ENCODE results near the gene INTS3. TPM values are rescaled to one million over a fixed set of nuclear protein-coding genes. Genes with fewer than 3 reads are reported as not detected.

Gene INTS3, protein sequence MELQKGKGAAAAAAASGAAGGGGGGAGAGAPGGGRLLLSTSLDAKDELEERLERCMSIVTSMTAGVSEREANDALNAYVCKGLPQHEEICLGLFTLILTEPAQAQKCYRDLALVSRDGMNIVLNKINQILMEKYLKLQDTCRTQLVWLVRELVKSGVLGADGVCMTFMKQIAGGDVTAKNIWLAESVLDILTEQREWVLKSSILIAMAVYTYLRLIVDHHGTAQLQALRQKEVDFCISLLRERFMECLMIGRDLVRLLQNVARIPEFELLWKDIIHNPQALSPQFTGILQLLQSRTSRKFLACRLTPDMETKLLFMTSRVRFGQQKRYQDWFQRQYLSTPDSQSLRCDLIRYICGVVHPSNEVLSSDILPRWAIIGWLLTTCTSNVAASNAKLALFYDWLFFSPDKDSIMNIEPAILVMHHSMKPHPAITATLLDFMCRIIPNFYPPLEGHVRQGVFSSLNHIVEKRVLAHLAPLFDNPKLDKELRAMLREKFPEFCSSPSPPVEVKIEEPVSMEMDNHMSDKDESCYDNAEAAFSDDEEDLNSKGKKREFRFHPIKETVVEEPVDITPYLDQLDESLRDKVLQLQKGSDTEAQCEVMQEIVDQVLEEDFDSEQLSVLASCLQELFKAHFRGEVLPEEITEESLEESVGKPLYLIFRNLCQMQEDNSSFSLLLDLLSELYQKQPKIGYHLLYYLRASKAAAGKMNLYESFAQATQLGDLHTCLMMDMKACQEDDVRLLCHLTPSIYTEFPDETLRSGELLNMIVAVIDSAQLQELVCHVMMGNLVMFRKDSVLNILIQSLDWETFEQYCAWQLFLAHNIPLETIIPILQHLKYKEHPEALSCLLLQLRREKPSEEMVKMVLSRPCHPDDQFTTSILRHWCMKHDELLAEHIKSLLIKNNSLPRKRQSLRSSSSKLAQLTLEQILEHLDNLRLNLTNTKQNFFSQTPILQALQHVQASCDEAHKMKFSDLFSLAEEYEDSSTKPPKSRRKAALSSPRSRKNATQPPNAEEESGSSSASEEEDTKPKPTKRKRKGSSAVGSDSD
- 57.0 and 57.3 TPM in 2 replicates for total RNA-seq

DNA sequence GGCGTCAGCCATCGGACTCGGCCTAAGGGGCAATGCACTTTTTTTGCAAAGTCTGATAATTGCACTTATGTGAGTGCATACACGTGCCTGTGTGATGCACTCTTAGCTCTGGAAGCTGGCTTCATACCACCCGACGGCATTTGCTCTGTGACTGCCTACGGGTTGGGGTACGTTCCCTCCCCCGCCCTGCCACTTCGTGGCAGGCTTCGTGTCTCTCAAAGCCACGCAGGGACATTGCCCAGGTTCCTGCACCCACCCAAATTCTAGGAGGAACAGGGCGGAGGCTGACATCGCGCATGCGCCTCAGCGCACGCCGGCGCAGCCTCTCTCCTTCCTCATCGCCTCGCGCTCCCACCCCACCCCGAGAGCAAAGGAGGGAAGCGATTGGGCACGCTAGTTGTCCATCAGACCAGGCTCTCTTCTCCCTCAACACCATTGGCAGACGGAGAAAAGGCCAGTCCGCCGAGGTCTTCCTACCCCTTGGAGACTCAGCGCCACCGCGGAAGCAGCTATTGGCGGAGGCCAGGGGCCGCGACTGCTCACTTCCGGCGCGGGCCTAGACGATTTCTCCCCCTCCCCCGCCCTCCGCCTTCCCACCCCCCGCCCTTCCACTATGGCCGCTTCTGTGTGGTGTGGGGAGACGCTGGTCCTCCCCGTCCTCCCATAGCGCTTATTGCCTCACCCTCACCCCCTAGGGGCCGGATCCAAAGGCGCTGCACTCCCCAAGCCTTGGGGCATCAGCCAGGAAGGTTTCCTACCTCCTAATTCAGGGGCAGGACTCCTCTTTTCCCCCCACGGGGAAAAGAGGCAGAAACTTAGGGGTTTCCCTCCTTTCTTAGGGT lies at the start of gene INTS3:
TSS of gene INTS3 (plus strand) at position 588 of the 842 bp plus-strand sequence. CDS start 585 bp downstream, outside the sequence.
- peak within 1 kb of the TSS; percentile 90 for H3K4me3 Mint-ChIP-seq
- H3K9me3 Mint-ChIP-seq, result no peaks in the 10 kb centered on the region
- peaks cover 8% of the 10 kb centered on the region for H3K36me3 Mint-ChIP-seq (ENCODE audit: low read depth)
- intact Hi-C loops (cut with micrococcal nuclease), result loop anchor here (1.0 to 10.0 kb wide), 9 partner anchors 21 to 497 kb away; partner anchors contain the start of genes CHTOP, CRTC2, JTB and SNAPIN
- no peaks in the 10 kb centered on the region for H3K27me3 Mint-ChIP-seq (ENCODE audit: insufficient read depth)
- peaks cover 35% of the 10 kb centered on the region for H3K4me1 Mint-ChIP-seq (ENCODE audit: low read depth)
- H3K27ac Mint-ChIP-seq, result peak within 1 kb of the TSS; percentile 91
- peak; percentile 99 for DNase-seq (ENCODE audit: low spot score)

DNA sequence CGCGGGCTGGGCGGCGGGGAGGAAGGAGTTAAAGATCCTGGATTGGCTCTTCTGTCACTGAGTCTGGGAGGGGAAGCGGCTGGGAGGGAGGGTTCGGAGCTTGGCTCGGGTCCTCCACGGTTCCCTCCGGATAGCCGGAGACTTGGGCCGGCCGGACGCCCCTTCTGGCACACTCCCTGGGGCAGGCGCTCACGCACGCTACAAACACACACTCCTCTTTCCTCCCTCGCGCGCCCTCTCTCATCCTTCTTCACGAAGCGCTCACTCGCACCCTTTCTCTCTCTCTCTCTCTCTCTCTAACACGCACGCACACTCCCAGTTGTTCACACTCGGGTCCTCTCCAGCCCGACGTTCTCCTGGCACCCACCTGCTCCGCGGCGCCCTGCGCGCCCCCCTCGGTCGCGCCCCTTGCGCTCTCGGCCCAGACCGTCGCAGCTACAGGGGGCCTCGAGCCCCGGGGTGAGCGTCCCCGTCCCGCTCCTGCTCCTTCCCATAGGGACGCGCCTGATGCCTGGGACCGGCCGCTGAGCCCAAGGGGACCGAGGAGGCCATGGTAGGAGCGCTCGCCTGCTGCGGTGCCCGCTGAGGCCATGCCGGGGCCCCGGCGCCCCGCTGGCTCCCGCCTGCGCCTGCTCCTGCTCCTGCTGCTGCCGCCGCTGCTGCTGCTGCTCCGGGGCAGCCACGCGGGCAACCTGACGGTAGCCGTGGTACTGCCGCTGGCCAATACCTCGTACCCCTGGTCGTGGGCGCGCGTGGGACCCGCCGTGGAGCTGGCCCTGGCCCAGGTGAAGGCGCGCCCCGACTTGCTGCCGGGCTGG lies 49.1 kb upstream of the INTS3 start, which contains the start of gene NPR1:
TSS of gene NPR1 (plus strand) at position 170 of the 818 bp plus-strand sequence. CDS start at position 591, 421 bp downstream.
- H3K27me3 Mint-ChIP-seq (ENCODE audit: insufficient read depth), result peaks cover 49% of the 10 kb centered on the region
- peaks cover 23% of the 10 kb centered on the region for H3K4me1 Mint-ChIP-seq (ENCODE audit: low read depth)
- DNase-seq (ENCODE audit: low spot score), result no peak
- no peak within 1 kb of the TSS for H3K27ac Mint-ChIP-seq
- H3K36me3 Mint-ChIP-seq (ENCODE audit: low read depth), result no peaks in the 10 kb centered on the region
- no peaks in the 10 kb centered on the region for H3K9me3 Mint-ChIP-seq
- intact Hi-C loops (cut with micrococcal nuclease), result loop anchor here (1.0 to 10.0 kb wide), 3 partner anchors 7 to 1646 kb away; partner anchors contain the start of genes RAB13 and RUSC1
- H3K4me3 Mint-ChIP-seq, result peak within 1 kb of the TSS; percentile 73

DNA sequence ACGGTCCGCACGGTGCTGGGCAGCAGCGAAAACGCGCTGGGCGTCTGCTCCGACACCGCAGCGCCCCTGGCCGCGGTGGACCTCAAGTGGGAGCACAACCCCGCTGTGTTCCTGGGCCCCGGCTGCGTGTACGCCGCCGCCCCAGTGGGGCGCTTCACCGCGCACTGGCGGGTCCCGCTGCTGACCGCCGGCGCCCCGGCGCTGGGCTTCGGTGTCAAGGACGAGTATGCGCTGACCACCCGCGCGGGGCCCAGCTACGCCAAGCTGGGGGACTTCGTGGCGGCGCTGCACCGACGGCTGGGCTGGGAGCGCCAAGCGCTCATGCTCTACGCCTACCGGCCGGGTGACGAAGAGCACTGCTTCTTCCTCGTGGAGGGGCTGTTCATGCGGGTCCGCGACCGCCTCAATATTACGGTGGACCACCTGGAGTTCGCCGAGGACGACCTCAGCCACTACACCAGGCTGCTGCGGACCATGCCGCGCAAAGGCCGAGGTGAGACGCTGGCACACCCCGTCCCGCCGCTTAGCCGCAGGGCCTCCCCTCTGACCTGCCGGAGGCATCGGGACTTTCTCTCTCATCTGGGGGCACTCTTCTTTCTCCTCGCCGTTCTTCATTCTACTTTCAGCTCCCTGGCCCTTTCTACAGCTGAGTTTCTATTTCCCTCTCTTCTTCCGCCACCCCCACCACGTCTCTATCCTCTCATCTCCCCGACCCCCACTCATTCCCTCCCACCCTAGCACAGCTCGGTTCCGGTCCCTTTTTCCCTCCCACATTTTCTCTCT lies 48.3 kb upstream of the INTS3 start:
- Mint-ChIP-seq H3K4me3 (peak overlapping the region; percentile 60), H3K36me3 (ENCODE audit: low read depth) (no peaks in the 10 kb centered on the region), H3K27ac (no peak overlapping the region), H3K27me3 (ENCODE audit: insufficient read depth) (peaks cover 51% of the 10 kb centered on the region), H3K9me3 (no peaks in the 10 kb centered on the region), H3K4me1 (ENCODE audit: low read depth) (peaks cover 23% of the 10 kb centered on the region)
- no peak for DNase-seq (ENCODE audit: low spot score)
- intact Hi-C loops (cut with micrococcal nuclease), result loop anchor here (1.0 to 10.0 kb wide), 3 partner anchors 8 to 1645 kb away; partner anchors contain the start of genes RAB13 and RUSC1

DNA sequence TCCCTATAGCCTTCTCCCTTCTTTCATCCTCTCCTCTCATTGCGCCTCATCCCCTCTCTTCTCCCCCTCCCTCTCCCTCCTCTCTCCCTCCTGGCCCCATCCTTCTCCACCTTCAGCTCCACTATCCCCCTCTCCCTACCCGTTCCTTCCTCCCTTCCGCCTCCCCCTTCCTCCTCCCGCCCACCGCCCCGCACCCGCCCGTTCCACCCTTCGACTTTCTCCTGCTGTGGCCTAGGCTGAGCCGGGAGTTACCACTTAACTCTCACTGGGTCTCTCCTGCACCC lies 47.8 kb upstream of the INTS3 start:
- H3K27me3 Mint-ChIP-seq (ENCODE audit: insufficient read depth), result peaks cover 51% of the 10 kb centered on the region
- H3K9me3 Mint-ChIP-seq, result no peaks in the 10 kb centered on the region

DNA sequence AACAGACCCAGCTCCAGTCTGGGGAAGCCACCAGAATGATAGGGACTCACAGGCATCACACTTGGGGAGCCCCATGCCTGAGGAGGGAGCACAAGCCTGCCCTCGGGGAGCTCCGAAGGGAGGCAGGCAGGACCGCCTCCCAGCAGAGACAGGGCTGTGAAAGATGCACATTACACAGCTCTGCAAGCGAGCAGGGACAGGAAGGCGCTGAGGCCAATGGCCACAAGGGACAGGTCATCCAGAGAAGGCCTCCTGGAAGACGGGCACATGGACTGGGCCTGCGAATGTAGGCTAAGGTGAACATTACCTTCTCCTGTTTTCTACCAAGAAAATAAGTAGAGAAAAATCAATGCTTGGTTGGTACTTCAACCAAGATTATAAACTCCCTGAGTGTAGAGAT lies 45.1 kb upstream of the INTS3 start:
- Mint-ChIP-seq H3K9me3 (no peaks in the 10 kb centered on the region), H3K27ac (no peak overlapping the region), H3K4me3 (no peak overlapping the region), H3K27me3 (ENCODE audit: insufficient read depth) (peaks cover 56% of the 10 kb centered on the region), H3K4me1 (ENCODE audit: low read depth) (peaks cover 19% of the 10 kb centered on the region), H3K36me3 (ENCODE audit: low read depth) (no peaks in the 10 kb centered on the region)
- no peak for DNase-seq (ENCODE audit: low spot score)
- intact Hi-C loops (cut with micrococcal nuclease), result no loop called here

More for the DNA sequence above, 47.8 kb upstream of the INTS3 start:
- Mint-ChIP-seq H3K4me3 (peak overlapping the region; percentile 61), H3K36me3 (ENCODE audit: low read depth) (no peaks in the 10 kb centered on the region), H3K4me1 (ENCODE audit: low read depth) (peaks cover 23% of the 10 kb centered on the region), H3K27ac (no peak overlapping the region)
- no peak for DNase-seq (ENCODE audit: low spot score)
- intact Hi-C loops (cut with micrococcal nuclease), result no loop called here

DNA sequence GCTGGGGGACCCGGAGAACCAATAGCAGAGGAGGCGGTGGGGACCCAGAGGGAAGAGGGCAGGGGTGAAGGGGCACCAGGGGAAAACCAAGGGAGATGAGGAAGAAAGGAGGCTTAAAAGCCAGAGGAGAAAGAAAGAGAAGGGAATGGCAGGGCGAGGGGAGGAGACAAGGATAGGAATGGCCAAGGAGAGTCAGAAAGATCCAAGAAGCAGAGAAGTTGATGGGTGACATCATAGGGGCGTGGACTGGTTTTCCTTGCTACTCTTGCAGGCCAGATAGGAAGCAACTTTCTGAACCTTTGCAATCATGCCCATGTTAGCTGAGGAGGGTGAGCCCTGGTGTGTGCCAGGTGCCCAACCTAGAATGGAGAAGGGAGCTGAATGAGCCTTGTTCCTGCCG lies 44.0 kb upstream of the INTS3 start:
- peaks cover 46% of the 10 kb centered on the region for H3K27me3 Mint-ChIP-seq (ENCODE audit: insufficient read depth)
- H3K27ac Mint-ChIP-seq, result no peak overlapping the region
- H3K9me3 Mint-ChIP-seq, result no peaks in the 10 kb centered on the region
- intact Hi-C loops (cut with micrococcal nuclease), result no loop called here
- no peaks in the 10 kb centered on the region for H3K36me3 Mint-ChIP-seq (ENCODE audit: low read depth)
- peaks cover 9% of the 10 kb centered on the region for H3K4me1 Mint-ChIP-seq (ENCODE audit: low read depth)
- no peak overlapping the region for H3K4me3 Mint-ChIP-seq
- DNase-seq (ENCODE audit: low spot score), result no peak

DNA sequence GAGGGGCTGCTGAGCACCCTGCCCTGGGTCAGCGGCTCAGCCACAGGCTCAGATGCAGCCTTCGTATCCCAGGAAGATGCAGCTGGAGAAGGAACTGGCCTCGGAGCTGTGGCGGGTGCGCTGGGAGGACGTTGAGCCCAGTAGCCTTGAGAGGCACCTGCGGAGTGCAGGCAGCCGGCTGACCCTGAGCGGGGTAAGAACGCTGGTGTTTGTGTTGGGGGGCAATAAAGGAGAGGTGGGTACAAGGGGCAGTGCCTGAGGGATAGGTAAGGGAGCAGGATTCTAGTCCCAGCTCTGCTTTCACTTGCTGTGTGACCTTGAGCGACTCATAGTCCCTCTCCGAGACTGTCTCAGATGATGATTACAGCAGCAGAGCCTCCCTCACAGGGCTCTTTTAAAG lies 43.0 kb upstream of the INTS3 start:
- H3K27ac Mint-ChIP-seq, result no peak overlapping the region
- DNase-seq (ENCODE audit: low spot score), result no peak
- no peak overlapping the region for H3K4me3 Mint-ChIP-seq
- H3K27me3 Mint-ChIP-seq (ENCODE audit: insufficient read depth), result peaks cover 44% of the 10 kb centered on the region
- H3K9me3 Mint-ChIP-seq, result no peaks in the 10 kb centered on the region
- intact Hi-C loops (cut with micrococcal nuclease), result no loop called here
- no peaks in the 10 kb centered on the region for H3K36me3 Mint-ChIP-seq (ENCODE audit: low read depth)
- peaks cover 5% of the 10 kb centered on the region for H3K4me1 Mint-ChIP-seq (ENCODE audit: low read depth)

DNA sequence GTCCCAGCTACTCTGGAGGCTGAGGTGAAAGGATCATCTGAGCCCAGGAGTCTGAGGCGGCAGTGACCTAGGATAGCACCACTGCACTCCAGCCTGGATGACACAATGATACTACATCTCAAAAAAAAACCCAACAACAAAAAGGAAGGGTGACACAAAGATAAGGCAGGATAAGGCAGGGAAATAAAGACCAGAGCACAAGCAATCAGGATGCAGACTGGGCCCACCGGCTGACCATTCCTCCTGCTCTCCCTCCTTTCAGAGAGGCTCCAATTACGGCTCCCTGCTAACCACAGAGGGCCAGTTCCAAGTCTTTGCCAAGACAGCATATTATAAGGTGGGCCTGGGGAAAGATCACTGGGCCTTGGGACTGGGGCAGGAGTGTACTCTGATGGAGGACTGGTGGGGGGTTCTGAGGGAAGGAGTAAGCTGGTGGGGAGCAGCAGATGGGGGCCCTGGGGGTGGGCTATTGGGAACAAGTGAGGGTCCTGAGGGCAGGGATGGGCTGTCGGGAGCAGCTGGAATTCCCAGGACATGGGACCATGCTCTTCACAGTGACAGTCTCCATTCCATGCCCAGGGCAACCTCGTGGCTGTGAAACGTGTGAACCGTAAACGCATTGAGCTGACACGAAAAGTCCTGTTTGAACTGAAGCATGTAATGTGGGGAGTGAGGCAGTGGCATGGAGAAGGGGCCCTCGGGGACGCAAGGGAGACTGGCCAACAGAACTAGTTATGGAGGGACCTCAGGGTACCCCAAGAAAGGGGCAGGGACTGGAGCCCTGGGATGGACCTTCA lies 42.1 kb upstream of the INTS3 start:
- intact Hi-C loops (cut with micrococcal nuclease), result no loop called here
- H3K9me3 Mint-ChIP-seq, result no peaks in the 10 kb centered on the region
- DNase-seq (ENCODE audit: low spot score), result no peak
- H3K4me3 Mint-ChIP-seq, result no peak overlapping the region
- H3K4me1 Mint-ChIP-seq (ENCODE audit: low read depth), result no peaks in the 10 kb centered on the region
- peaks cover 35% of the 10 kb centered on the region for H3K27me3 Mint-ChIP-seq (ENCODE audit: insufficient read depth)
- H3K36me3 Mint-ChIP-seq (ENCODE audit: low read depth), result no peaks in the 10 kb centered on the region
- no peak overlapping the region for H3K27ac Mint-ChIP-seq

DNA sequence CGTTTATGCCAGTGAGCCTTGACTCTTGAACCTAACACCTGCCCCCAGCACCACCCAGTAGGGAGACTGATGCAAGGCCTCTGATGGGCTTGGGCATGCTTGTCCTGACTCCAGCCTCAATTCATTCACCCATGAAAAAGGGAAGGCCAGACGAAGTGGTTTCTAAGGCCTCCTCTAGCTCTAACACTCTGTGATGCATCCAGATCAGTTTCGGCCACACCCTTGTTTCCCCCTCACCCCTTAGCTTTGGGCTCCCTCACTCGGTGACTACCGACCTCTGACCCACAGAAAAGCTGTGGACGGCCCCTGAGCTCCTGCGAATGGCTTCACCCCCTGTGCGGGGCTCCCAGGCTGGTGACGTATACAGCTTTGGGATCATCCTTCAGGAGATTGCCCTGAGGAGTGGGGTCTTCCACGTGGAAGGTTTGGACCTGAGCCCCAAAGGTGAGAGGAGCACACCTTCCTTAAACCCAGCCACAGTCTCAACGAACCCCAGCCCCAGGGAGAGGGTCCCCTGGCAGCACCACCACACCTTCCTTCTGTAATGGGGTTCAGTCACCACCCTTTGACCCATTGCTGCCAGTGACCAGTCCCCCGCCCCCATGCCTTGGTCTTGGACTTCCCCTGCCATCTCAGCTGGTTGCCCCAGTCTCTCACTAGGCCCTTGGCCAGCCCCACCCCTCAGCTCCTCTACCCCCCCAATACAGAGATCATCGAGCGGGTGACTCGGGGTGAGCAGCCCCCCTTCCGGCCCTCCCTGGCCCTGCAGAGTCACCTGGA lies 40.3 kb upstream of the INTS3 start:
- Mint-ChIP-seq H3K36me3 (ENCODE audit: low read depth) (no peaks in the 10 kb centered on the region), H3K4me3 (no peak overlapping the region), H3K9me3 (no peaks in the 10 kb centered on the region), H3K27ac (no peak overlapping the region), H3K4me1 (ENCODE audit: low read depth) (peaks cover 5% of the 10 kb centered on the region), H3K27me3 (ENCODE audit: insufficient read depth) (peaks cover 20% of the 10 kb centered on the region)
- no peak for DNase-seq (ENCODE audit: low spot score)
- intact Hi-C loops (cut with micrococcal nuclease), result no loop called here

DNA sequence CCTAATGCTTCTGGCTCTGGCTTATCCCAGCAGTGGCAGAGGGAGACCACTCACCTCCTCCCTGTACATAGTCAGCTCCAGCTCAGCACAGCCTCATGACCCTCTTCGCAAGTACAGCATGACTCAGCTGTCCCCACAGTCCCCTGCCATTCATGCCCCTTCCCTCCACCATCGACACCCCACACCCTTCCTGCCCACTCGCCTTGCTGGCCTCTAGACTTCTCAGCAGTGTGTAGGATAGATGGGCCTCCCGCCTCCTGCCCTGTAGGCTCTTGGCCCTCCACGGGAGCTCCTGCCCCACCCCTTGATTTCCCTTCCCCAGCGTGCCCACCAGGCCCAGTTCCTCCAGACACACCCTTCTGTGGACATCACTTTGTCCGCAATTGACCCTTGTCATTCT lies 39.6 kb upstream of the INTS3 start:
- no peak for DNase-seq (ENCODE audit: low spot score)
- Mint-ChIP-seq H3K27ac (no peak overlapping the region), H3K27me3 (ENCODE audit: insufficient read depth) (peaks cover 20% of the 10 kb centered on the region), H3K36me3 (ENCODE audit: low read depth) (no peaks in the 10 kb centered on the region), H3K4me1 (ENCODE audit: low read depth) (peaks cover 5% of the 10 kb centered on the region), H3K9me3 (no peaks in the 10 kb centered on the region), H3K4me3 (no peak overlapping the region)
- intact Hi-C loops (cut with micrococcal nuclease), result no loop called here
